GM20000 (cell line): ENCODE measurements around the gene ENOX1.

ENCODE experiments used
- DNase-seq: peaks from one replicate; pipeline ENCODE4 v3.0.0; 2012; ENCODE audit warnings: low spot score
- TF ChIP-seq, protein P1 (sequence below): IDR thresholded peaks from 2 replicates; pipeline ENCODE4 v1.5.1; 2012; ENCODE audit warnings: mild to moderate bottlenecking, control low read depth; ENCODE audit errors: extremely low read depth, missing control alignments

The ENOX1 gene

GRCh38 chr13:43676320-43676719 lies 110.5 kb downstream of the ENOX1 start:
- DNase-seq, result peak; percentile 59
- TF ChIP-seq, protein P1, sequence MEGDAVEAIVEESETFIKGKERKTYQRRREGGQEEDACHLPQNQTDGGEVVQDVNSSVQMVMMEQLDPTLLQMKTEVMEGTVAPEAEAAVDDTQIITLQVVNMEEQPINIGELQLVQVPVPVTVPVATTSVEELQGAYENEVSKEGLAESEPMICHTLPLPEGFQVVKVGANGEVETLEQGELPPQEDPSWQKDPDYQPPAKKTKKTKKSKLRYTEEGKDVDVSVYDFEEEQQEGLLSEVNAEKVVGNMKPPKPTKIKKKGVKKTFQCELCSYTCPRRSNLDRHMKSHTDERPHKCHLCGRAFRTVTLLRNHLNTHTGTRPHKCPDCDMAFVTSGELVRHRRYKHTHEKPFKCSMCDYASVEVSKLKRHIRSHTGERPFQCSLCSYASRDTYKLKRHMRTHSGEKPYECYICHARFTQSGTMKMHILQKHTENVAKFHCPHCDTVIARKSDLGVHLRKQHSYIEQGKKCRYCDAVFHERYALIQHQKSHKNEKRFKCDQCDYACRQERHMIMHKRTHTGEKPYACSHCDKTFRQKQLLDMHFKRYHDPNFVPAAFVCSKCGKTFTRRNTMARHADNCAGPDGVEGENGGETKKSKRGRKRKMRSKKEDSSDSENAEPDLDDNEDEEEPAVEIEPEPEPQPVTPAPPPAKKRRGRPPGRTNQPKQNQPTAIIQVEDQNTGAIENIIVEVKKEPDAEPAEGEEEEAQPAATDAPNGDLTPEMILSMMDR, result no peak

DNA sequence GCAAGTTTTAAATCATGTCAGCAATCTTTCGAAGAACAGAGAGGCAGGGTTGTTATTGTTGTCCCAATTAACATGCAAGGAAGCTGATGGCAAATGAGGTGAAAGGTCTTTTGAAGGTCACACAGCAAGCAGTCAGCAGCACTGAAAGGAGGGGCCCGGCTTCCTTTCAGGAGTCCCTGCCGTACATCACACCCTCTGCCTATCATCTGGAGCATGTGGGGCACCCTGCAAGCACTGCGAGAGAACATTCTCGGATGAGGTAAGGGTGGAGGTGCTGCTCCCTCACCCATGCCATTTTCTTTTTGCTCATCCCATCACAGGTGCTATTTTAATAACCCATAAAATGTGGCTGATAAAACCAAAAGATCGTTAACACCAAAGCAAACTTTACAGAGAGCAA lies 111.2 kb downstream of the ENOX1 start:
- TF ChIP-seq, protein P1, result no peak
- no peak for DNase-seq

GRCh38 chr13:43669964-43670363 lies 116.8 kb downstream of the ENOX1 start:
- no peak for DNase-seq
- TF ChIP-seq, protein P1, result no peak

DNA sequence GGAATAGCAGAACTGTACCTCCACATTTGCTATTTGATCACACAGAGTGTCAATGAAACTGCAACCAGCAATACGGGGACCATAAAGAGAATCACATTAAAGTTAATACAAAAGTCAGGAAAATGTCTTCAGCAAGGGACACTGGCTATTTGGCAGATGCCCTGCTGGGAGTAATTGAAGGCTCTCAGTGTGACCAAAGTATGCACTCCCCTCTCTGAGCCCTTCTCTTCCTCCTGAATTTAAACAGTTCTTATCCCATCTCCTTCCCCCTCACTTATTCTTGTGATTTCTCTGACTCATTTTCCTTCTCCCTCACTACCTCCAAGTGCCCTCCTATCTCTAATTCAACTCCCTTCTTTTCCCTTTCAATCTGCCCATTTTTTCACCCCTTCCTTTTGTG lies 117.7 kb downstream of the ENOX1 start:
- DNase-seq, result no peak
- TF ChIP-seq, protein P1, result no peak

DNA sequence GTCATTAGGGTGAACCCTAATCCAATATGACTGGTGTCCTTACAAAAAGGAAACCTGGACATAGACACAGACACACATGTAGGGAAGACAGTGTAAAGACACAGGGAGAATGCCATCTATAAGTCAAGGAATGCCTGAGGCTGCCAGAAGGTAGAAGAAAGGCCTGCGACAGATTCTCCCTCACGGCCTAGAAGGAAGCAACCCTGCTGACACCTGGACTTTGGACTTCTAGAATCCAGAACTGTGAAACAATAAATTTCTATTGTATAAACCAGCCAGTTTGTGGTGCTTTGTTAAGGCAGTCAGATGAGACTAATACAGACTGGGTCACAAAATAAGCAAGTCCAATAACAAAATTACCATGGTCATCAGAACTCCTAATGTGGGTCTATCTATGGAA lies 120.4 kb downstream of the ENOX1 start:
- no peak for DNase-seq
- TF ChIP-seq, protein P1, result no peak

DNA sequence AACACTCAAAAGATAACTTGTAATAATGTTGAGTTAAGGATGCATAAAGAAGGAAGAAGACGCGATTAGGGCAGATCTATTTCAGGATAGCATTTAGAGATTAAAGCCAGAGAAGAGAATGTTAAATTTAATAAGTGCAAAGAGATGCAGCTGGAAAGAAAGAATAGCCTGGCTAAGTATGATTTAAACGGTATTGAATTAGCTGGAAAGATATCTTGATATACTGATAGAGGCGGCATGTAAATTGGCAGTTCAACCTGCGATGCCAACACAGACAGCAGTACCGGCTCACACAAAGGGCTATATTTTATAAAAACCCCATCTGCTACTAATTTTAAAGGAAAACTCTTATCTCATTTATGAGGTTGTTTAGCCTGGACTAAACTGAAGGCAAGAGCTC lies 121.4 kb downstream of the ENOX1 start:
- DNase-seq, result no peak
- TF ChIP-seq, protein P1, result no peak

DNA sequence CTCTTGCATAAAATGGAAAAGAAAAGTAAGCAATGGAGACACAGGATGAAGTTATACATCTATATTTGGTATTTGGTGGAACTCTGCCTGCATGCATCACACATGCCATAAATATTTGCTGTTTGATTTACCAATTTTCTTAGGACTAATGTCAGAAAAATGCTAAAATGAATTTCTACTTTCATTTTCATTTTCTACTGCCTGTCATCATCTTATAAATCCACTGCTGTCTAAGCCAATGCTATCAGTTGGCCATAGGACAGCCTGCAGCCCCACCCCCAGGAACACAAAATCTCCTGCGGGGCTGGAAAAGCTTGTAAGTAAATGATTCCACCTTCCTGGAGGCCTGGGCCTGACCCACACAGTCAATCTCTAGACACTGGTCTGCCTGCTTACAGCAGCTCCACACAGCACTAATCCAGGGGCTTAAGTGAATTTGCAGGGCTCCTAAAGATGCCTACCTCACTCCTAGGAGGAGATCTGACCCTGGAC lies 122.0 kb downstream of the ENOX1 start:
- TF ChIP-seq, protein P1, result no peak

More for the DNA sequence above, 122.0 kb downstream of the ENOX1 start:
- DNase-seq, result no peak
